Measurements from ENCODE around the gene TRDMT1.

The TRDMT1 gene

GRCh38 chr10:17181751-17182150, 19.7 kb downstream of the TRDMT1 start:
- no peak for TF ChIP-seq REST (IDR thresholded peaks at IDR 0.05; ENCODE audit: insufficient read depth in 1 of 2, low read depth in 2 of 2, low read length in 2 of 2)
- no peak for TF ChIP-seq SIN3A (IDR thresholded peaks at IDR 0.05; ENCODE audit: borderline replicate concordance, insufficient read depth, low read length)
- TF ChIP-seq FOXP2 (optimal IDR thresholded peaks at IDR 0.05; ENCODE audit: borderline replicate concordance, extremely low read depth, extremely low read length, insufficient read depth) = no peak
- TF ChIP-seq POLR2AphosphoS5 (IDR thresholded peaks at IDR 0.05; ENCODE audit: low read depth, low read length) = no peak
- TF ChIP-seq TAF1 (IDR thresholded peaks at IDR 0.05; ENCODE audit: borderline replicate concordance, insufficient read depth, low read length) = no peak

- TF ChIP-seq FOXP2 (optimal IDR thresholded peaks at IDR 0.05; ENCODE audit: borderline replicate concordance, extremely low read depth, extremely low read length, insufficient read depth) = no peak
- TF ChIP-seq POLR2AphosphoS5 (IDR thresholded peaks at IDR 0.05; ENCODE audit: low read depth, low read length) = no peak
- no peak for TF ChIP-seq REST (IDR thresholded peaks at IDR 0.05; ENCODE audit: insufficient read depth in 1 of 2, low read depth in 2 of 2, low read length in 2 of 2)
- no peak for TF ChIP-seq SIN3A (IDR thresholded peaks at IDR 0.05; ENCODE audit: borderline replicate concordance, insufficient read depth, low read length)
- TF ChIP-seq TAF1 (IDR thresholded peaks at IDR 0.05; ENCODE audit: borderline replicate concordance, insufficient read depth, low read length) = no peak
Measured at GRCh38 chr10:17181110-17181509, 20.4 kb downstream of the TRDMT1 start.

GRCh38 chr10:17179002-17179401, 22.5 kb downstream of the TRDMT1 start:
- no peak for TF ChIP-seq TAF1 (IDR thresholded peaks at IDR 0.05; ENCODE audit: borderline replicate concordance, insufficient read depth, low read length)
- TF ChIP-seq REST (IDR thresholded peaks at IDR 0.05; ENCODE audit: insufficient read depth in 1 of 2, low read depth in 2 of 2, low read length in 2 of 2) = no peak
- TF ChIP-seq SIN3A (IDR thresholded peaks at IDR 0.05; ENCODE audit: borderline replicate concordance, insufficient read depth, low read length) = no peak
- TF ChIP-seq POLR2AphosphoS5 (IDR thresholded peaks at IDR 0.05; ENCODE audit: low read depth, low read length) = no peak
- no peak for TF ChIP-seq FOXP2 (optimal IDR thresholded peaks at IDR 0.05; ENCODE audit: borderline replicate concordance, extremely low read depth, extremely low read length, insufficient read depth)

- TF ChIP-seq POLR2AphosphoS5 (IDR thresholded peaks at IDR 0.05; ENCODE audit: low read depth, low read length) (no peak), FOXP2 (optimal IDR thresholded peaks at IDR 0.05; ENCODE audit: borderline replicate concordance, extremely low read depth, extremely low read length, insufficient read depth) (no peak), REST (IDR thresholded peaks at IDR 0.05; ENCODE audit: insufficient read depth in 1 of 2, low read depth in 2 of 2, low read length in 2 of 2) (no peak)
Measured at GRCh38 chr10:17178006-17178405, 23.5 kb downstream of the TRDMT1 start.

GRCh38 chr10:17177014-17177413, 24.5 kb downstream of the TRDMT1 start:
- no peak for TF ChIP-seq FOXP2 (optimal IDR thresholded peaks at IDR 0.05; ENCODE audit: borderline replicate concordance, extremely low read depth, extremely low read length, insufficient read depth)
- TF ChIP-seq SIN3A (IDR thresholded peaks at IDR 0.05; ENCODE audit: borderline replicate concordance, insufficient read depth, low read length) = no peak
- no peak for TF ChIP-seq POLR2AphosphoS5 (IDR thresholded peaks at IDR 0.05; ENCODE audit: low read depth, low read length)
- no peak for TF ChIP-seq REST (IDR thresholded peaks at IDR 0.05; ENCODE audit: insufficient read depth in 1 of 2, low read depth in 2 of 2, low read length in 2 of 2)
- TF ChIP-seq TAF1 (IDR thresholded peaks at IDR 0.05; ENCODE audit: borderline replicate concordance, insufficient read depth, low read length) = no peak

All from PFSK-1 (cell line).